CD14-positive monocyte (primary cell): ENCODE measurements around the gene TRAK2. TPM values are rescaled to one million over a fixed set of nuclear protein-coding genes. Genes with fewer than 3 reads are reported as not detected.

Source experiments
- DNase-seq, 3 donors: peaks; one replicate each; pipeline ENCODE4 v3.0.0-alpha.2; 2011 to 2022
- H2AFZ ChIP-seq: 2 replicates; pipeline ENCODE4 v1.6.0; 2012; ENCODE audit warnings: mild to moderate bottlenecking, low read depth, low read length, inconsistent platforms; ENCODE audit not compliant: insufficient read depth, poor library complexity, severe bottlenecking
- H3K27ac ChIP-seq, 2 donors: 1 replicate in 1 of 2; 2 replicates in 1 of 2; pipeline ENCODE4 v1.5.1; 2012 to 2013; ENCODE audit warnings: low read length in 2 of 2, control low read depth in 1 of 2, inconsistent platforms in 1 of 2, low read depth in 1 of 2, mild to moderate bottlenecking in 1 of 2
- H3K27me3 ChIP-seq, 2 donors: one replicate each; pipeline versions ENCODE4 v1.6.0 to v1.6.1; 2011 to 2013; ENCODE audit warnings: low read length in 2 of 2; ENCODE audit not compliant: control insufficient read depth in 2 of 2, insufficient read depth in 2 of 2
- H3K36me3 ChIP-seq, 2 donors: replicated peaks in 1 of 2; 1 replicate in 1 of 2; 2 replicates in 1 of 2; pipeline versions ENCODE4 v1.5.1 to v1.6.1; 2012 to 2013; ENCODE audit warnings: low read length in 2 of 2, control low read depth in 1 of 2, inconsistent platforms in 1 of 2, mild to moderate bottlenecking in 1 of 2; ENCODE audit not compliant: insufficient read depth in 2 of 2, control insufficient read depth in 1 of 2
- H3K4me1 ChIP-seq, 2 donors: 1 replicate in 1 of 2; 2 replicates in 1 of 2; pipeline versions ENCODE4 v1.5.1 to v1.6.1; 2012 to 2013; ENCODE audit warnings: low read length in 2 of 2, control low read depth in 1 of 2, inconsistent platforms in 1 of 2, mild to moderate bottlenecking in 1 of 2, moderate library complexity in 1 of 2; ENCODE audit not compliant: insufficient read depth in 2 of 2, control insufficient read depth in 1 of 2
- H3K4me2 ChIP-seq: replicated peaks from 2 replicates; pipeline ENCODE3; 2012; ENCODE audit warnings: low read length, moderate library complexity, mild to moderate bottlenecking; ENCODE audit not compliant: poor library complexity, severe bottlenecking; ENCODE audit errors: extremely low read depth
- H3K4me3 ChIP-seq, 3 experiments: fragments of 200-600 bp in 1 of 3; sonication (generic) in 1 of 3; replicated peaks in 1 of 3; 1 replicate in 2 of 3; 2 replicates in 1 of 3; pipeline ENCODE4 v1.5.1; 2011 to 2013; ENCODE audit warnings: low read length in 3 of 3, mild to moderate bottlenecking in 3 of 3, control low read depth in 2 of 3, low read depth in 2 of 3, inconsistent platforms in 1 of 3, moderate library complexity in 1 of 3
- H3K79me2 ChIP-seq: 2 replicates; pipeline ENCODE4 v1.6.0; 2012; ENCODE audit warnings: mild to moderate bottlenecking, control low read depth, inconsistent platforms, low read length, moderate library complexity; ENCODE audit not compliant: insufficient read depth
- H3K9ac ChIP-seq: 2 replicates; pipeline ENCODE4 v1.6.0; 2017; ENCODE audit warnings: low read length, mild to moderate bottlenecking; ENCODE audit not compliant: insufficient read depth, poor library complexity, severe bottlenecking
- H3K9me3 ChIP-seq, 2 donors: replicated peaks in 1 of 2; 1 replicate in 1 of 2; 2 replicates in 1 of 2; pipeline versions ENCODE4 v1.5.1 to v1.6.1; 2012 to 2013; ENCODE audit warnings: low read length in 2 of 2, control low read depth in 1 of 2; ENCODE audit not compliant: control insufficient read depth in 1 of 2, insufficient read depth in 1 of 2
- H4K20me1 ChIP-seq: 2 replicates; pipeline ENCODE4 v1.6.0; 2012; ENCODE audit warnings: mild to moderate bottlenecking, low read length, control low read depth, moderate library complexity; ENCODE audit not compliant: insufficient read depth
- H3K27ac Mint-ChIP-seq, 7 donors: one replicate each; pipeline ENCODE4 v1.8.0; 2020; ENCODE audit warnings: mild to moderate bottlenecking in 7 of 7, mixed read lengths in 7 of 7, moderate library complexity in 6 of 7, inconsistent platforms in 2 of 7
- H3K27me3 Mint-ChIP-seq, 3 donors: one replicate each; pipeline ENCODE4 v1.8.0; 2021 to 2022; ENCODE audit warnings: low read depth in 3 of 3, mild to moderate bottlenecking in 3 of 3, mixed read lengths in 3 of 3, moderate library complexity in 3 of 3, inconsistent platforms in 1 of 3
- H3K36me3 Mint-ChIP-seq, 2 donors: one replicate each; pipeline ENCODE4 v1.8.0; 2020; ENCODE audit warnings: mixed read lengths in 2 of 2, inconsistent platforms in 1 of 2, mild to moderate bottlenecking in 1 of 2
- H3K4me1 Mint-ChIP-seq: one replicate; pipeline ENCODE4 v1.8.0; 2020; ENCODE audit warnings: mild to moderate bottlenecking, mixed read lengths
- H3K4me3 Mint-ChIP-seq, 2 donors: one replicate each; pipeline ENCODE4 v1.8.0; 2020; ENCODE audit warnings: mild to moderate bottlenecking in 2 of 2, mixed read lengths in 2 of 2, moderate library complexity in 1 of 2
- H3K9me3 Mint-ChIP-seq, 7 donors: one replicate each; pipeline ENCODE4 v1.8.0; 2020 to 2022; ENCODE audit warnings: mixed read lengths in 7 of 7, mild to moderate bottlenecking in 6 of 7, moderate library complexity in 6 of 7, inconsistent platforms in 2 of 7
- WGBS: methylation state at CpG from one replicate; pipeline ENCODE4 v1.1.5; 2013; ENCODE audit warnings: missing lambda C conversion rate; ENCODE audit not compliant: insufficient coverage; 5-methylcytosine and 5-hydroxymethylcytosine counted together
- intact Hi-C, 2 donors: fragments of 100-400 bp; cut with micrococcal nuclease; formaldehyde crosslinking; loops; one replicate each; pipeline versions ENCODE4 v1.15.0 to v1.15.1; 2023
- polyA plus RNA-seq, 3 donors: library from polyadenylated mRNA; depleted of rRNA in 1 of 3; unstranded in 2 of 3; stranded (reverse) in 1 of 3; fragments of 300-500 nt in 2 of 3; fragments of >200 nt in 1 of 3; fragmentation: Illumina TruSeq in 2 of 3; gene quantifications; 1 replicate in 2 of 3; 2 replicates in 1 of 3; pipeline ENCODE4 v1.2.3, GENCODE V29; 2012 to 2021
- TF ChIP-seq, protein P1 (sequence below): fragments of 200-600 bp; IDR thresholded peaks from one replicate; pipeline ENCODE4 v1.8.0; 2022; ENCODE audit warnings: antibody characterized with exemption, mild to moderate bottlenecking

TRAK2 gene
- polyA plus RNA-seq, 3 donors, result 7.6 to 16.8 (median 15.3) TPM

DNA sequence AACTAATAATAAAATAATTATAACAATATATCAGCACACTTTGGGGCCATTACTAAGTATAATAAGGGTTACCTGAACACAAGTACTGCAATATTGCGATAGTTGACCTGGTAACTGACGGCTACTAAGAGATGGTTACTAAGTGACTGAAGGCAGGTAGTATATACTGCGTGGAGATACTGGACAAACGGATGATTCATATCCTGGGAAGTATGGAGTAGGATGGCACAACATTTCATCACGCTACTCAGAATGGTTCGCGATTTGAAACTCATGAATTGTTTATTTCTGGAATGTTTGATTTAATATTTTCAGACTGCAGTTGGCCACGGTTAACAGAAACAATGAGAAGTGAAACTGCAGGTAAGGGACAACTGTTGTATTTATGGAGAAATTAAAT lies 54.7 kb downstream of the TRAK2 start:
- Mint-ChIP-seq H3K27me3 (peaks cover 0 to 1% (median 0%) of the 10 kb centered on the region in 3 donors), H3K4me3 (no peak overlapping the region), H3K27ac (no peak overlapping the region), H3K36me3 (peaks cover 74 to 80% of the 10 kb centered on the region in 2 donors), H3K9me3 (no peaks in the 10 kb centered on the region), H3K4me1 (no peaks in the 10 kb centered on the region)
- Histone ChIP-seq H4K20me1 (no peaks in the 10 kb centered on the region), H3K36me3 (peaks cover 73 to 84% of the 10 kb centered on the region in 2 donors), H3K4me2 (no peak overlapping the region), H3K79me2 (no peaks in the 10 kb centered on the region), H3K4me1 (no peaks in the 10 kb centered on the region), H3K9ac (no peak overlapping the region), H2AFZ (no peak overlapping the region), H3K4me3 (no peak overlapping the region), H3K27me3 (no peaks in the 10 kb centered on the region), H3K27ac (no peak overlapping the region), H3K9me3 (no peaks in the 10 kb centered on the region)
- no CpG with 5 or more reads among the region's 8 CpGs for whole genome bisulfite sequencing
- DNase-seq, result no peak
- TF ChIP-seq, protein P1, sequence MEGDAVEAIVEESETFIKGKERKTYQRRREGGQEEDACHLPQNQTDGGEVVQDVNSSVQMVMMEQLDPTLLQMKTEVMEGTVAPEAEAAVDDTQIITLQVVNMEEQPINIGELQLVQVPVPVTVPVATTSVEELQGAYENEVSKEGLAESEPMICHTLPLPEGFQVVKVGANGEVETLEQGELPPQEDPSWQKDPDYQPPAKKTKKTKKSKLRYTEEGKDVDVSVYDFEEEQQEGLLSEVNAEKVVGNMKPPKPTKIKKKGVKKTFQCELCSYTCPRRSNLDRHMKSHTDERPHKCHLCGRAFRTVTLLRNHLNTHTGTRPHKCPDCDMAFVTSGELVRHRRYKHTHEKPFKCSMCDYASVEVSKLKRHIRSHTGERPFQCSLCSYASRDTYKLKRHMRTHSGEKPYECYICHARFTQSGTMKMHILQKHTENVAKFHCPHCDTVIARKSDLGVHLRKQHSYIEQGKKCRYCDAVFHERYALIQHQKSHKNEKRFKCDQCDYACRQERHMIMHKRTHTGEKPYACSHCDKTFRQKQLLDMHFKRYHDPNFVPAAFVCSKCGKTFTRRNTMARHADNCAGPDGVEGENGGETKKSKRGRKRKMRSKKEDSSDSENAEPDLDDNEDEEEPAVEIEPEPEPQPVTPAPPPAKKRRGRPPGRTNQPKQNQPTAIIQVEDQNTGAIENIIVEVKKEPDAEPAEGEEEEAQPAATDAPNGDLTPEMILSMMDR, result no peak
- intact Hi-C loops, result no loop called here

DNA sequence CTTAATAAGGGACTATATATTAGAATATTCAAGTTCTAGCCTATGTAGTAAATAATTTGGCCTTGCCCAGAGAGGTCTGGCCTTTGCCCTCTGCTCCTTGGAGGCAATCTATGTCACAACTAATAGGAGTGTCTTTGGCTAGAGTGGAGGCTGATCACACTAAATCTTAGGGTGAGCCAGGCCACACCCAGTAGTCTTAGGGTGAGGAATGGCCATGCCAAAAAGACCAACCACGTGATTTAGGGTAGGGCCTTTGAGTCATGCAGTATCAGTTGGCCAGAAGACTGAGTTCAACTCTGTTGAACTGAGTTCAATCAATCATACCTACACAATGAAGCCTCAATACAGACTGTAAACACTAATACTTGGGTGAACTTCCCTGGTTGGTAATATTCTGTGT lies 68.1 kb downstream of the TRAK2 start:
- H3K4me2 ChIP-seq, result no peak overlapping the region
- H3K4me1 ChIP-seq, result no peaks in the 10 kb centered on the region
- H4K20me1 ChIP-seq, result no peaks in the 10 kb centered on the region
- Mint-ChIP-seq H3K36me3 (peaks cover 65% of the 10 kb centered on the region in 2 donors), H3K27me3 (no peaks in the 10 kb centered on the region), H3K27ac (no peak overlapping the region), H3K4me1 (no peaks in the 10 kb centered on the region), H3K9me3 (peaks cover 0 to 8% (median 0%) of the 10 kb centered on the region in 7 donors), H3K4me3 (no peak overlapping the region)
- no peaks in the 10 kb centered on the region for H3K27me3 ChIP-seq
- H2AFZ ChIP-seq, result no peak overlapping the region
- no peaks in the 10 kb centered on the region for H3K79me2 ChIP-seq
- peaks cover 48 to 94% of the 10 kb centered on the region in 2 donors for H3K36me3 ChIP-seq
- DNase-seq, result no peak
- WGBS, result no CpG with 5 or more reads among the region's 1 CpG
- no peak overlapping the region for H3K27ac ChIP-seq
- intact Hi-C loops, result no loop called here
- H3K4me3 ChIP-seq, result no peak overlapping the region
- TF ChIP-seq, protein P1, result no peak
- H3K9me3 ChIP-seq, result no peaks in the 10 kb centered on the region
- no peak overlapping the region for H3K9ac ChIP-seq
